GM12801 (cell line): ENCODE results near the gene RAPGEFL1.

Source experiments
- CTCF ChIP-seq: IDR thresholded peaks from one replicate; pipeline ENCODE4 v1.5.1; 2011; ENCODE audit warnings: control low read depth; ENCODE audit not compliant: insufficient read length; ENCODE audit errors: extremely low read depth

The RAPGEFL1 gene

GRCh38 chr17:40175928-40176753, 1.1 kb upstream of the RAPGEFL1 start:
- no peak for TF ChIP-seq CTCF

GRCh38 chr17:40176754-40177110, 538 bp upstream of the RAPGEFL1 start:
- TF ChIP-seq CTCF, result no peak

GRCh38 chr17:40178021-40178601, 841 bp downstream of the RAPGEFL1 start:
- TF ChIP-seq CTCF, result no peak

- no peak for TF ChIP-seq CTCF
Measured at GRCh38 chr17:40178660-40179059, 1.4 kb downstream of the RAPGEFL1 start.

GRCh38 chr17:40179923-40180659, 2.8 kb downstream of the RAPGEFL1 start:
- no peak for TF ChIP-seq CTCF

GRCh38 chr17:40180694-40181093, 3.4 kb downstream of the RAPGEFL1 start:
- no peak for TF ChIP-seq CTCF

- no peak for TF ChIP-seq CTCF
Measured at GRCh38 chr17:40181205-40181604, 3.9 kb downstream of the RAPGEFL1 start.
